Activated T-helper 1 cell treated with anti-CD3 and anti-CD28 coated beads, Interleukin-12 subunit alpha, Interleukin-12 subunit beta, Interleukin-2, Interleukin-4 antibody, amounts not matched to agents 30 ng/mL and 10 ng/mL and 1 ng/mL, durations not matched to agents 14 hours and 24 hours and 36 hours (primary cell): ENCODE measurements around the gene TPD52L3. TPM values are rescaled to one million over a fixed set of nuclear protein-coding genes. Genes with fewer than 3 reads are reported as not detected.

ENCODE experiments used
- DNase-seq: peaks from one replicate; pipeline ENCODE4 v3.0.0; 2021; ENCODE audit warnings: low spot score
- H3K27ac Mint-ChIP-seq: one replicate; pipeline ENCODE4 v1.8.0; 2021; ENCODE audit warnings: mild to moderate bottlenecking, mixed read lengths
- H3K27me3 Mint-ChIP-seq: one replicate; pipeline ENCODE4 v1.8.0; 2022; ENCODE audit warnings: mild to moderate bottlenecking, moderate library complexity, mixed read lengths; ENCODE audit not compliant: insufficient read depth
- H3K36me3 Mint-ChIP-seq: one replicate; pipeline ENCODE4 v1.8.0; 2021; ENCODE audit warnings: low read depth, mixed read lengths
- H3K4me1 Mint-ChIP-seq: one replicate; pipeline ENCODE4 v1.8.0; 2021; ENCODE audit warnings: low read depth, mixed read lengths
- H3K4me3 Mint-ChIP-seq: one replicate; pipeline ENCODE4 v1.8.0; 2021; ENCODE audit warnings: mild to moderate bottlenecking, moderate library complexity, mixed read lengths
- H3K9me3 Mint-ChIP-seq: one replicate; pipeline ENCODE4 v1.8.0; 2021; ENCODE audit warnings: mixed read lengths
- intact Hi-C: fragments of 100-400 bp; cut with micrococcal nuclease; formaldehyde crosslinking; loops from one replicate; pipeline ENCODE4 v1.15.1; 2024
- total RNA-seq: library from RNA; stranded (reverse); gene quantifications from 2 replicates; pipeline ENCODE4 v1.2.3, GENCODE V29; 2022

Gene TPD52L3
- total RNA-seq, 1 donor from 2014 or later, result not detected

GRCh38 chr9:6356904-6357303 is 28.7 kb downstream of the TPD52L3 start:
- no peak for DNase-seq
- H3K27ac Mint-ChIP-seq, result no peak overlapping the region
- H3K4me3 Mint-ChIP-seq, result no peak overlapping the region
- H3K27me3 Mint-ChIP-seq, result peaks cover 12% of the 10 kb centered on the region
- no peaks in the 10 kb centered on the region for H3K36me3 Mint-ChIP-seq
- H3K4me1 Mint-ChIP-seq, result peaks cover 20% of the 10 kb centered on the region
- intact Hi-C loops, result no loop called here
- H3K9me3 Mint-ChIP-seq, result no peaks in the 10 kb centered on the region

GRCh38 chr9:6367128-6367890 is 39.1 kb downstream of the TPD52L3 start:
- intact Hi-C loops, result no loop called here
- H3K27ac Mint-ChIP-seq, result no peak overlapping the region
- no peak for DNase-seq
- no peaks in the 10 kb centered on the region for H3K36me3 Mint-ChIP-seq
- no peak overlapping the region for H3K4me3 Mint-ChIP-seq
- peaks cover 2% of the 10 kb centered on the region for H3K27me3 Mint-ChIP-seq
- peaks cover 18% of the 10 kb centered on the region for H3K9me3 Mint-ChIP-seq
- H3K4me1 Mint-ChIP-seq, result no peaks in the 10 kb centered on the region

- Mint-ChIP-seq H3K27ac (no peak overlapping the region), H3K9me3 (peaks cover 22% of the 10 kb centered on the region), H3K27me3 (no peaks in the 10 kb centered on the region), H3K4me1 (no peaks in the 10 kb centered on the region), H3K36me3 (no peaks in the 10 kb centered on the region), H3K4me3 (no peak overlapping the region)
- intact Hi-C loops, result no loop called here
- DNase-seq, result no peak
These were observed 40.7 kb downstream of the TPD52L3 start for GRCh38 chr9:6368831-6369230.

Other genes starting within 250 kb of the TPD52L3 start
- gene IL33, start 112.6 kb upstream of the TPD52L3 start, total RNA-seq, result not detected in 2 replicates
- gene UHRF2, start 84.8 kb downstream of the TPD52L3 start, total RNA-seq, result 73.0 and 77.3 TPM in 2 replicates